HG03558 (cell line): ENCODE results near the gene ADAM33.

Experiments used
- ATAC-seq: cut with Tn5 transposase; IDR thresholded peaks from one replicate; pipeline ENCODE4 v1.9.1; 2021; ENCODE audit warnings: moderate number of reproducible peaks; ENCODE audit not compliant: unreplicated experiment; ENCODE audit errors: extremely low read depth

ADAM33 gene

DNA sequence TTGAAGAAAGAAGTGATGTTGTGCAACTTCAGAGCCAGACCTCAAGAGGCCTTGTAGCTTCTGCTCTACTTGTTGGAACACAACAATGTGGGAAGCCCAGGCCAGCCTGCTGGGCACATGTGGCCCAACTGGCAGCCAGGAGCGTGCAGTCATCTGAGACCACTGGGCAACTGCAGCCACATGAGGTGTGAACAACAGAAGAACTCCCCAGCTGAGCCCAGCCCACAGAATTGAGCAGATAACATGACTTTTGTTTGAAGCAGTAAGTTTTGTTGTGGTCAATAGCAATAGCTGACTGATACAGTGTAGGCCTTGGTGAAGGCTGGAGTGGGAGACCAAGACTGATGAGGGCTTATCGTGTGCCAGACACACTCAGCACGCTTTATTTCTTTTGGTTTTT lies 8.6 kb upstream of the ADAM33 start:
- no peak for ATAC-seq

DNA sequence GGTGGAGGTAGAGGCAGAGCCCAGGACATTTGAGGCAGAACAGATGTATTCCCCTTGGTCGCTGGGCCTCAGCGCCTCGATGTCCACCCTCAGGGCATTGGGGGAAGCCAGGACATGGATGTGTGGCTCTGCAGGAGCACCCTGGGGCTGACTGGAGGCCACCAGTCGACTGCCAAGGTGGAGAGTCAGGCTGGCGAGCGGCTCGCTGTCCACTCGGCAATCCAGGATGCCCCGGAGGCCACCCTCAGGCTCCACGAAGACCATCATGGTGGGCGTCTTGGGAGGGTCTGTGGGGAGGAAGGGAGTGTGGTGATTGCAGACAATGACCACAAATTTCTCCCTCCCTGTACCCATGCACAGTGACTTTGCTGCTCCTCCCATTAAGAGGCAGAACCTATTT lies 8.2 kb upstream of the ADAM33 start:
- no peak for ATAC-seq

DNA sequence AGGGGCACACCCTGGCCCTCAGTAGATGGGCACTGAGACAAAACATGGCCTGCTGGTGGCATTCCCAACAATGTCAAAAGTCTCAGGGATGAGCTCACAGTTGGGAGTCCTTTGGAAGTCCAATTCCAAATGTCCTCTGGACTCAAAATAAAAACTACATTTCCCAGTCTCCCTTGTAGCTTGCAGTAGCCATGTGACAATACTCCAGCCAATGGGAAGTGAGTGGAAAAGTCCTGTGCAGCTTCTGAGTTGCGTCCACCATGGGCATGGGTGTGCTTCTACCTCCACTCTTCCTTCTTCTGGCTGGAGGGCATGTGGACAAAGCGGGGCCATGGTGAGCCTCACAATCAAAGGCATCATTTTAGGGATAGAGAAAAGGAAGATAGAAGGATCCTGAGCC lies 5.8 kb upstream of the ADAM33 start:
- ATAC-seq: no peak

DNA sequence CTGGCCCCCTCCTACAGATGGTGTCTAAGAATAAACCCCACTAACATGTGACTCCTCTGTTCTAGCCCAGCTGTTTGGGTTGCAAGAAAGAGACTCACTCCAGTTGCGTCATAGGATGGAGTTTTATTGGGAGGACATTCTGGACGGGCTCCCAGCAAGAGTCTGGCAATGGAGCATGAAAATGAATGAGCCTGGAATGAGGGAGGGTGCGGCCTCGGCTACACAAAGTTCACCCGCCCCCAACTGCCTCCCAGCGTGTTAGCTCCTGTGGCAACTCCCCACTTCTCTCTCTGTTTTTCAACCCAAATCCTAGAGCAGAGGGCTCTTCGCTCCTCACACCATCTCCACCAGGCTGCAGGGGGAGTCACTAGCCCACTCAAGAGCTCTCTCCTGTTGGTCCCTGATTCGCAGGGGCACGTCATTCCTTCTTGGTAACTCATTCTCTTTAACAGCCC lies 5.1 kb upstream of the ADAM33 start:
- ATAC-seq: no peak

DNA sequence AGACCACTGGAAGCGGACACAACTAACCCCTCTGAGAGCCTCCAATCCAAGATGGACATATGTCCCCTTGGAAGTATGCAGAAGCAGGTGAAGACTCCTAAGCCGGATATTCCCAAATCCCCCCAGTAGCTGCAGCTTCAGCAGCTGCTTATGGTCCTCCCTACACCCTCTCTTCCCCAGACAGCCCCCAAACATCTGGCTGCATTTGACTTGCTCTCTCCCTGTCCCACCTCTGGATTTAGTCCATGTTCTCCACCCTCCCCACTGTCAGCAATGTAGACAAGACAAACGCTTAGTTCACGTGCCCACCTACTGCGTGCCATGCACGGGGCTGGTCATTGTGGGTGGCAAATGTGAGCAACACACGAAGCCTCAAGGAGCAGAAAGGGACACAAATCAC lies 4.6 kb upstream of the ADAM33 start:
- no peak for ATAC-seq

DNA sequence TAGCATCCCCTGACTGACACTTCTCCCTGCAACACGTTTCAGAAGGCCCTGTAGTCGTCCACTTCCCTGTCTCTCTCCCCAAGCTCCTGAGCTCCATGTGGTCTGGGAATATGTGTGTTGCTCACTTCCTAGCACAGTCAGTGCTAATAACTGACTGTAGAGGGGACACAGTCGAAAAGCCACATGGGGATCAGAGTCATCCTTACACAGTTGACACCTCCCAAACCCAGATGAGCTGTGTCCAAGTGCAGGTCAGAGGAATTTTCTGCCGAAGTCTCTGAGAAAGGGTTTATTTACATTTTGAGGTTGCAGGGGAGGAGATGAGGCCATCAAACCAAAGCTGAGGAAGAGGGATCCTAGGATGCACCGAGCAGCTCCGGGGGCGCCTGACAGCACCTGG lies 3.5 kb upstream of the ADAM33 start:
- no peak for ATAC-seq

DNA sequence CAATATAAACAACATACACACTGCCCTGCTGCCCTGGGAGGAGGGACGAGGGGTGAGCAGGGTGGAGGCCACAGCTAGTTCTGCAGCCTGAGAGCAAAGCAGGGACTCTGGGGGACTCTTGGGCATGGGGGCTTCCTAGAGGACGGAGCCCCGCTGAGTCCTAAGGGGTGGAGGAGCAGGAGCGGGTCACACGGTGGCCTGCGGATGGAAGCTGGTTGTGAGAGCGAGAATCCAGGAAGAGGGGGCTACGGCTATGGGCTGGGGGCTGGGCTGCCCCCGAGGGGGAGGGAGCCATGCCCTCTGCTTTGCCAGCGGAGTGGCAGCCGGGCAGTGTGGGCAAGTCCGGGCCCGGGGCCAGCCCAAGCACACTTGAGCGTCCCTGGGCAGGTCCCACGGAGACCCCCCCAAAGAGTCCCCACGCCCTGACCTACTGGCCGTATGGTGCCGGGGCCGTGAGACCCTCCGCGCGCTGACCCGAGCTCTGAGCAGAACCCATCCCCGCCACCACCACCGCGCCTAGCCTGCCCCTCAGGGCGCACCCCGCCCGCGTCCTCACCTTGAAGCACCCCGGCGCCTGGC lies 369 bp downstream of the ADAM33 start:
- ATAC-seq: no peak

DNA sequence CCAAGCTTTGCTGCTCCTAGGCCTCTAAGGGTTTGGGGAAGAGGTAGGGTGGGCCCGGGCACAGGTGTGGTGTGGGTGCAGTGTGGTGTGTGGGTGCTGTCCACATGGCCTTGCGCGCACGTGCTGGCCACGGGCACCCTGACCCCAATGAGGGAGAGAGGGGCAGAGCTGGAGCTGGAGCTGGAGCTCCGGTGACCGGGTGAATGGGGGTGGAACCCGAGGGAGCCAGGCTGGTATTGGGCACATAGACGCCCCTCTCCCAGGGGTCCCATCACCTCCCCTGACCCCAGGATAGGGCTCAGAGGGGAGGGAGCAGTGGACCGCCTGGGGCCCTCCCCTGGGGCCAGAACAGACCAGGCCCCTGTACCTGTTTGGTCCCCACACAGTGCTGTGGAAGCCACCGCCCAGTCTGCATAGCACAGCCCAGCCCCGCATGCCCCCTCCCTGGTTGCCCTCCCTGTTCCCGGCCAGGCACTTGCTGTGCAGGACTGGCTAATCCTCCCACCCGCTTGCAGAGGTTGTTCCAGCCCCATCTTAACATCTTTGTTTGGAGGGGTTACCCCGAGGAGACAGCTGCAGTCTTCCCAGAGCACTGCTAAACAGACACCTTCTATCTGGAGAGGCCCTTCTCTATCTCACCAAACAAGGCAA lies 984 bp downstream of the ADAM33 start:
- ATAC-seq: no peak

DNA sequence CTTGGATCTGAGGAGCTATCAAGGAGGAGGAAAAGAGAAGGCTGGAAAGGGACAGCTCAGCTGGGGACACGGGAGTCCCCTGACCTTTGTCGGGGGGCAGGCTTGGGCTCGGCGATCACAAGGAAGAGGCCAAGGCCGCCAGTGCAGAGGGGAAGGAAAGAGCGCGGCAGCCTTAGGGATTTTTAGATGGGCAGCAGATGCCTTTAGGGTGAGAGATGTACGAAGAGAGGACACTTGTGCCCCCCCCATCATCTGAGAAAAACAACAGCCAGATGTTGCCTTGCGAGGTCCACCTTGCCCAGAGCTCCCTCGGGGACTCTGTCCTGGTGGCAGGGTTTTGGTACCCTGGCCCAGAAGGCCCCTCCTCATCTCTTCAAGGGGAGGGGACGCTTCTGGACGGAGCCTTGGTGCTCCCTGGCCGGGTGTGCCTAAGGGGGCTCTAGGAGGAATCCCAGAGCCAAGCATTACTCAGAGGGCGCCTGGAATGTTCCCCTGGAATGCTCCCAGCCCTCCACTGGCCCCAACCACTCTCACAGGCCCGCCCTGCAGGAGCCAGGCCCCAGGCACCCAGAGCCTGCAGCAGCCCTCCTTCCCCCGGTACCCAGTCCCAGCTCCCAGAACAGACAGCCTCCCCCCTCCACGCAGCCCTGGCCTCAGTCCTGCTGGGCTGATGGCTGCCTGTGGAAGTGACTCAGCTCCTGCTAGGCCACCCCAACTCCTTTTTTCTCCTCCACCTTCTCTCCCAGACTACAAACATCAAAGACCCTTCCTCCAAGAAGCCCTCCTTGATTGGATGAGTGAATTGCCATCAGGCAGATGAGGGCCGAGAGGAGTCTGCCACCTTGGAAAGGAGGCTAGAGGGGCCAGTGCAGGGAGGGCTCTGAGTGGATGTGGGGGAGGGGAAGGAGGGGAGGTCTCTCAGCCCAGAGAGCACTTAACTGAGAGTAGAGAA lies 1.8 kb downstream of the ADAM33 start:
- ATAC-seq: no peak

DNA sequence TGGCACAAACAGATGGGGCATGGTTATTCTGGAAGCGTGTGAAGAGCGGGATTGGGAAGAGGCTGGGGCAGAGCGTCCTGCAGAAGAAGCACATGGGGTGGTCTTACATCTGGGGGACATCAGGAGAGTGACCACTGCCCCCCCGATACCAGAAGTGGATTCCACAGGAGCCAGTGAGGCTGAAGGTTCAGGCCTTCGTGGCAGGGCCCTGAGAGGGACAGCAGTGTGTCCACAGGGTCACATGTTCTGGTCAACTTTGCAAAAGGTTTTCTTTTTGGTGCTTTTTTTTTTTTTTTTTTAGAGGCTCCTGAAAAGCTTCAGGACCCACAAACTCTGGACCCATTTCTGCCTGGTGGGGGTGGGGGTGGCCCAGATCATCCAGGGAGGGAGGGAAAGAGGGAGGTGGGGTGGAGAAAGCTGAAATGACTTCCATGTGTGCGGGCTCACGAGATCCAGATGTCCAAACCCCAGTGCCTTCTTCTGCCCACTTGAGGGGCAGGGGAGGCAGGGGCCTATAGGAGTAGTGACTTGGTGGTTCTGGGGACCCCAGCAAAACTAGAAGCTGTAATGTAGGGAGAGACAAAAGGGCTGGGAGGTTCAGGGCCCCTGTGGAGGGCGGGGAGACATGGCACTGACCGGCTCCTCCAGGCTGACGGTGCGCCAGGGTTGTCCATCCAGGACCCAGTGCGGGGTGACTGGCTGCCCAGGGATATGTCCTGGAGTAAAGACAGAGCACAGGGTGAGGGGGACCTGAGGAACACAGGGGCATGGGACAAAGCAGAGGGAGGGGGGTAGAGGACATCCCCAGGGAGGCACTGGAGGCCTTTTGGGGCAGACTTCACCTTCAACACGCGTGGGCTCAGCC lies 2.7 kb downstream of the ADAM33 start:
- ATAC-seq: no peak

DNA sequence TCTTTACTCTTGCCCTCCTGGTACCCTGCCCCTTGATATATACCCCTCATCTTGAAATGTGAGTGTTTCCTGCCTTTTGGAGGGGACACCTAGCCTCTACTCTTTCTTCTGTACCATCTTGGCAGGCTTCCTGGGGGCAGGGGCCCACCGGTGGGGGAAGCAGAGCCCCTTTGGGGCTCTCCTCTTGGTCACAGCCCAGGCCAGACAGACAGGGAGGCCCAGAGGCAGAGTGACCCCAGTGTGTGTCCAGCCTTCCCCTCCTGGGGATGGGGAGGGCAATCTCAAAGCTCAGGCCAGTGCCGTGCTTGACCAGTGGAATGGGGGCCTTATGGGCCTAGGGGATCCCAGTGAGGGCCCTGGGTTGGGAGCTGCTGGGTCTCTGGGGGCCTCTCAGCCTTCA lies 3.6 kb downstream of the ADAM33 start:
- ATAC-seq: no peak

DNA sequence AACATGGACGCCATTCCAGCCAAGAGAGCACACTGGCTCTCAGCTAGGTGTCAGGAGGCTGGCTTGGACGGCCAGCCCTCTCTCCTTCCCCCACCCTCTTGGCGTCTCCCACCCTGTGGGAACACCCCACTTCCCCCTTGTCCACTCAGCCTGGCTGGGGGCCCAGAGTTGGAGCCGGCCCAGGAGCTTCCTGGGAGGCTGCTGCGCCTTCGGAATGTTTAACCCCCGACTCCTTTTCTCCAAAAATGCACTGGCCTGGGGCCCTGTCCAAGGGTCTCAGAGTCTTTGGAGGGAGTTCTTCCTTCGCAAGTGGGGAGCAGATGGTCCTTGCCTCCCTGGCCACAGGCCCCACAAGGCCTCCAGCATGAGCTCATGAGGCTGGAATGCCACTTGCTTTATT lies 4.1 kb downstream of the ADAM33 start:
- ATAC-seq: no peak

DNA sequence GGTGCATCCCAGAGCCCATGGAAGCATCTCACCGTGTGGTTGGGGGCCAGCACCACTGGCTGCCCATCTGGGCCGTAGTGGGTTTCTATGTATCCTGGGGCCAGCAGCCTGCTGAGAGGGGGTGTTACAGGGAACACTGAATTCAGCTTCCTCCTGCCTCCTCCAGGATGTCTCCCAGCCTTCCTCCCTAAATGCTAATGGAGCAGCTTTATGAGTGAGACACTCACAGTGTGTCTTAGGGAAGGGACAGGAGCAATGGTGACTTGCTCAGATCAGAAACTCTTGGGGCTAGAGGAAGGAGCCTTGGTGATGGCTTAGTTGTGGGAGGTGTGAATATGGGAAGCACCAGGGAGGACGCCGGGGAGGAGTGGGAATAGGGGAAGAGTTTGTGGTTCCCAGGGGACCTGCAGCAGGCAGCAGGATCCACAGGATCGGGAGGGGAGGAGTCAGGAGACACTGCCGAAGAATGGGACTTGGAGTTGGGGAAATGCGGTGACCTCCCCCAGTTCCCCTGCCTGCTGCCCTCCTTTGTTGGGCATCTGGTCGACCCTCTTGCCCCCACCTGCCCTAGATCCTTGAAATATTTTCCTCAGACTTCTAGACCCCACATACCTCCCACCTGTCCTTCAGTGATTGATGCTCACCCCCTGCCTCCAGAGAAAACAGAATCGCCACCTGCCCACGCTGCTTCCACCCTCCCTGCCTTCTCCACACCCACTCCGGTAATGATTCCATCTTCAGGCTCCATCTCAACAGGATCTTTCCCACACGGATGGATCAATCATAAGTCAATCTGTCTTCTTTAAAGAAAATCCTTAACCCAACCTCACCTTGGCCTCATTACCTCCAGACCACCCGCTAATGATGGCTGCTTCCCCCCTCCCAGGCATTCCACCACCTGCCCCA lies 6.6 kb downstream of the ADAM33 start:
- ATAC-seq: no peak

DNA sequence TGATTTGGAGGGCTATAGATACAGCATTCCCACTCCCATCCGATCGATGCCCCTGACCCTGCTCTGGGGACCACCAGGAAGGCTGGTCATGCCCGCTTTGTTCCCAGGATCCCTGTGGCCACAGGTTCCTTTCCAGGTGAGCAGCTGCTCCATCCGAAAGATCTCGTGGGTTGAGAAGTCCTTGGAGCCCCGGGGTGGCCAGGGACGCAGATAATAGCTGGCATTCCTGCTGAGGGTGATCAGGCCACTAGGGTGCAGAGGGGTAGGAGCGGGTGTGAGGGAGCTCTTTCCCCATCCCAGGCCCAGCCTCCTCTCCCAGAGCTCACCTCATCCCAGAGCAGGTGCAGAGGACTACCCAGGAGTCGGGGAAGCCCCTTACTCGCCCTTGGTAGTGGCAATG lies 7.4 kb downstream of the ADAM33 start:
- no peak for ATAC-seq

DNA sequence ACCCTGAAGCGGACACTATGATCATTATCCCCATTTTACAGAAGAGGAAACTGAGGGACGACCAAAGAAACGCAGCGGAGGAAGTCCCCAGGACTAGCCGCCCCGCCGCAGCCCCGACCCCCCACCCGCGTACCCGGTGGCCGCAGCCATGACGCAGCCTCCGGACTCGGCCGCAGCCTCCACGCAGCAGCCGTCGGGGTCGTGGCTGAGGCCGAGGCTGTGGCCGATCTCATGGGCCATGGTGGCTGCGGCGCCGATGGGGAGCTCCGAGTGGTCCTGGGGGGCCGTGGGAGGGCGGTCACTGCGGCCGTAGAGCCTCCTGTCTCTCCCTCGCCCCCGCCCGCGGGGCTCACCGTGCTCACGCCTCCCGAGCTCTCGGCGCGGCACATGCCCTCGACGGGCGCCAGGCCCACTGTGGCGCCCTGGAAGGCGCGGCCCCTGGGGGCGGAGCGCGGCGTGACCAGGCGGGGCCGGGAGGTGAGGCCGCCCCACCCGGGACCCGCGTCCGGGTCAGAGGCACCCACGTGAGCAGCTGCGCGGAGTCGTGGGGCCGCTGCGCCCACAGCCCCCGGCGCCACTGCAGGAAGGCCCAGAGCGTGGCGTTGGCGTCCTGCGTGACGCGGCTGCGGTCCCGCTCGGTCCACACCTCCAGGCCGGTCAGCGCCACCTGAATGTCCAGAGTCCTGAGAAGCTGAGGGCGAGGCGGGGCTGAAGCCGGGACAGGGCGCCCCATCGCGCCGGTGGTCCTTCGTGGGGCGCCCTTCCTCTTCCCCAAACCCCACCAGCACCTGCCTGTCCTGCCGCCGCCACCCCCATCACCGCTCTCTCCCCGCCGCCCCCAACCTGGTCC lies 8.4 kb downstream of the ADAM33 start:
- no peak for ATAC-seq

DNA sequence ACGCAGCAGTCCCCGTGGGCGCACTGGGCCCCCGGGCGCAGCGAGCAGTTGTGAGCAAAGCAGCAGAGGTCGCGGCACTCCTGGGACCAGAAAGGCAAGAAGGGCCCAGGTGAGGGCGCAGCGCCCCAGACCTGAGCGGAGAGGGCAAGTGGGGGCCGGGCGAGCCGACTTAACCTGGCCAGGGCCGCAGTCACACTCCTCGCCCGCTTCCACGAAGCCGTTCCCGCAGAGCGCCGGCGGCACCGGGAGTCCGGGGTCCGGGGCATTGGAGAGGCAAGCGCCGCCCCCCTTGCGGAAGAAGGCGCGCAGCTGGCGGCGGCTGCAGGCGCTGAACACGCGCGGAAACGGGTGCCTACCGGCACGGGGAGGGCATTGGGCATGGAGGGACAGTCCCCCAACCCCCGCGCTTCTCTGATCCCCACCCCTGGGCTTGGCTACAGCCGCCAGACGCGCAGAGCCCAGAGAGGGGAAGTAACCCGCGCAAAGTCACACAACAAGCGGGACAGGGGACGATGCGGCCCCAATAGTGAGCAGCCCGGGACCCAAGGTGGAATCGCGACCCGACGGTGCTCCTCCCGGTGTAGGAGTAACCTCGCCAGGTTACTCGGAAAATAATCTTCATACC lies 9.2 kb downstream of the ADAM33 start:
- ATAC-seq: no peak

DNA sequence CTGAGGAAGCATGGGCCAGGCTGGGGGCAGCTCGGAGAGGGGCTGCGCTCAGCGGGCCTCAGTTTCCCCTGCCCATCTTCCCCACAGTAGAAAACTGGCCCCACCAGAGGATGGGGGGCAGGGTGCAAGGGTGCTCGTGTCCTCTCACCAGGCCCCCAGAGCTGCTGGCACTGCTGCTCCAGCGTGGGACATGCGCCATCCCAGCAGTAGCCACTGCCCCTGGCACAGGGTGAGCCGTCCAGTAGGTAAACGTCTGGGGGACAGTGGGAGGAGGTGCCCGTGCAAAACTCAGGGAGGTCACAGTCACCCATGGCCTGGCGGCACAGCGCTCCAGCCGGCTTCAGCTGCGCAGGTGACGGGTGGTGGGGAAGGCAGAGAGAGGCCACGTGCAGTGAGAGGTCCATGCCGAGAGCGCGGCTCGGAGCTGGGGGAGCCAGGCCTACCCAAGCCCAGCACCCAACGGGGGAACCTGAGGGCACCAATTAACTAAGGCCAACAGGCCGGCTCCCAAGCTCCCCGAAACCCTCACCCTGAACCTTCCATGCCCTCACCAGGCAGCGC lies 9.7 kb downstream of the ADAM33 start:
- no peak for ATAC-seq

DNA sequence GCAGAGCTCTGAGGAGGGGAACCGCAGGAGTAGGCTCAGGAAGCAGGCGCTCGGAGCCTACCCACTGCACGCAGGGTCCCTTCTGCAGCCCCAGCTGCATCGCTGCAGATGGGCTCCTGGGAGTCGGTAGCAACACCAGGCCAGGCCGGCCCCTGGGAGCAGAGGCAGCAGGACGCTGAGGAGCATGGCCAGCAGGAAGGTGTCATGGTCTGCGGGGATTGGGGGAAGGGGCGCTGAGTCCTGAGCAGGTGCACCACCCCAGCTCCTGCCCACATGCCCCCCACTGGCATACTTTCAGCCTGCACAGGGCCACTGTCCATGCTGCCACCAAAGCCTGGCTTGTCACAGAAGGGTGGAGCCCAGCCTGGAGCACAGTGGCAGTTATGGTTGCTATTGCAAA lies 10.9 kb downstream of the ADAM33 start:
- no peak for ATAC-seq
